SK-N-SH (cell line): ENCODE data around the gene AR. TPM values are rescaled to one million over a fixed set of nuclear protein-coding genes. Genes with fewer than 3 reads are reported as not detected.

Experiments used
- CTCF ChIA-PET: fragments of 300-600, 350-600 bp; formaldehyde crosslinking; extraction: SDS; loops from one replicate; lab custom pipeline; 2021; lab: Yijun Ruan, JAX
- POLR2A ChIA-PET: fragments of 350-600 bp; sonication (Branson Sonifier 250); formaldehyde crosslinking; extraction: SDS; loops from one replicate; lab custom pipeline; 2020; ENCODE audit warnings: antibody characterized with exemption, inconsistent platforms; lab: Yijun Ruan, JAX
- DNase-seq: peaks from one replicate; pipeline ENCODE4 v3.0.0; 2012
- H2AFZ ChIP-seq: fragments of 200-600 bp; sonication (generic); 2 replicates; pipeline ENCODE4 v1.8.1; 2016; ENCODE audit warnings: antibody characterized with exemption, mild to moderate bottlenecking, low read depth
- H3F3A ChIP-seq: fragments of 200-600 bp; sonication (generic); replicated peaks from 2 replicates; pipeline ENCODE3; 2016; ENCODE audit warnings: antibody characterized with exemption, mild to moderate bottlenecking; ENCODE audit not compliant: insufficient read depth
- H3K27ac ChIP-seq, 2 experiments: fragments of 200-500 bp in 1 of 2; fragments of 200-600 bp in 1 of 2; sonication (Bioruptor generic) in 1 of 2; sonication (generic), shearing (Covaris generic) in 1 of 2; 2 replicates each; pipeline versions ENCODE4 v1.5.1 to v1.6.1; 2014 to 2016; ENCODE audit warnings: low read depth in 2 of 2, inconsistent platforms in 1 of 2, low read length in 1 of 2, mild to moderate bottlenecking in 1 of 2, mixed read lengths in 1 of 2
- H3K27me3 ChIP-seq: fragments of 200-600 bp; sonication (generic), shearing (Covaris generic); 2 replicates; pipeline ENCODE4 v1.6.1; 2016; ENCODE audit warnings: mixed run types; ENCODE audit not compliant: insufficient read depth
- H3K36me3 ChIP-seq, 2 experiments: fragments of 200-500 bp in 1 of 2; fragments of 200-600 bp in 1 of 2; sonication (Bioruptor generic) in 1 of 2; sonication (generic) in 1 of 2; replicated peaks in 1 of 2; 2 replicates each; pipeline versions ENCODE3 to v1.5.1; 2014 to 2016; ENCODE audit warnings: low read length in 1 of 2, mild to moderate bottlenecking in 1 of 2; ENCODE audit not compliant: insufficient read depth in 2 of 2, control insufficient read depth in 1 of 2
- H3K4me1 ChIP-seq, 2 experiments: fragments of 200-500 bp in 1 of 2; fragments of 200-600 bp in 1 of 2; sonication (Bioruptor generic) in 1 of 2; sonication (generic), shearing (Covaris generic) in 1 of 2; 2 replicates each; pipeline versions ENCODE4 v1.5.1 to v1.6.1; 2014 to 2016; ENCODE audit warnings: low read depth in 1 of 2, low read length in 1 of 2, mixed run types in 1 of 2; ENCODE audit not compliant: insufficient read depth in 2 of 2, control insufficient read depth in 1 of 2
- H3K4me2 ChIP-seq: fragments of 200-600 bp; sonication (generic), shearing (Covaris generic); 2 replicates; pipeline ENCODE4 v1.6.1; 2017; ENCODE audit warnings: mixed run types
- H3K4me3 ChIP-seq, 2 experiments: fragments of 200-500 bp in 1 of 2; fragments of 200-600 bp in 1 of 2; sonication (Bioruptor generic) in 1 of 2; sonication (generic), shearing (Covaris generic) in 1 of 2; 2 replicates each; pipeline versions ENCODE4 v1.5.1 to v1.8.1; 2014 to 2016; ENCODE audit warnings: low read depth in 2 of 2, inconsistent platforms in 1 of 2, low read length in 1 of 2, mild to moderate bottlenecking in 1 of 2, mixed read lengths in 1 of 2, moderate library complexity in 1 of 2
- H3K79me2 ChIP-seq: fragments of 200-600 bp; sonication (generic); 2 replicates; pipeline ENCODE4 v1.8.1; 2017; ENCODE audit warnings: mild to moderate bottlenecking; ENCODE audit not compliant: insufficient read depth
- H3K9ac ChIP-seq: fragments of 200-600 bp; sonication (generic); 2 replicates; pipeline ENCODE4 v1.6.1; 2017; ENCODE audit warnings: mixed run types
- H3K9me2 ChIP-seq: fragments of 200-600 bp; sonication (generic); 2 replicates; pipeline ENCODE4 v1.6.1; 2017; ENCODE audit warnings: mixed run types
- H3K9me3 ChIP-seq: fragments of 200-600 bp; sonication (generic); 2 replicates; pipeline ENCODE4 v1.6.1; 2017; ENCODE audit warnings: mixed run types, mild to moderate bottlenecking, moderate library complexity
- H4K20me1 ChIP-seq: fragments of 200-600 bp; sonication (generic); 2 replicates; pipeline ENCODE4 v1.6.1; 2017; ENCODE audit warnings: mild to moderate bottlenecking, mixed run types; ENCODE audit not compliant: insufficient read depth
- ELF1 ChIP-seq: IDR thresholded peaks from 2 replicates; pipeline ENCODE4 v1.4.0; 2012
- EZH2phosphoT487 ChIP-seq: fragments of 200-600 bp; sonication (generic); IDR thresholded peaks from 2 replicates; pipeline ENCODE4 v1.6.1; 2017; ENCODE audit warnings: low read depth, mixed run types, mild to moderate bottlenecking, antibody characterized with exemption, moderate library complexity, borderline replicate concordance
- FOSL2 ChIP-seq: IDR thresholded peaks from 2 replicates; pipeline ENCODE4 v1.4.0; 2012; ENCODE audit warnings: low read depth, mild to moderate bottlenecking, moderate library complexity, borderline replicate concordance
- FOXM1 ChIP-seq: IDR thresholded peaks from 2 replicates; pipeline ENCODE4 v1.4.0; 2012; ENCODE audit warnings: low read depth, mild to moderate bottlenecking
- MEF2A ChIP-seq: IDR thresholded peaks from 2 replicates; pipeline ENCODE4 v1.4.0; 2012; ENCODE audit warnings: low read depth, borderline replicate concordance
- NFIC ChIP-seq: IDR thresholded peaks from 2 replicates; pipeline ENCODE4 v1.4.0; 2012; ENCODE audit warnings: borderline replicate concordance
- NRF1 ChIP-seq: IDR thresholded peaks from 2 replicates; pipeline ENCODE4 v1.6.1; 2012; ENCODE audit warnings: low read depth, mild to moderate bottlenecking, low read length
- POLR2AphosphoS5 ChIP-seq: IDR thresholded peaks from 2 replicates; pipeline ENCODE4 v1.6.1; 2012; ENCODE audit warnings: low read depth, low read length
- RCOR1 ChIP-seq: fragments of 150-350 bp; IDR thresholded peaks from 2 replicates; pipeline ENCODE4 v1.6.1; 2017; ENCODE audit warnings: antibody characterized with exemption, low read length
- RFX5 ChIP-seq: IDR thresholded peaks from 2 replicates; pipeline ENCODE4 v1.6.1; 2012; ENCODE audit warnings: mild to moderate bottlenecking, improper control_type of control experiment, low read length
- SIN3A ChIP-seq: IDR thresholded peaks from 2 replicates; pipeline ENCODE4 v1.6.1; 2012; ENCODE audit warnings: low read depth, mild to moderate bottlenecking, low read length, moderate library complexity, borderline replicate concordance
- SMC3 ChIP-seq: IDR thresholded peaks from 2 replicates; pipeline ENCODE4 v1.6.1; 2012; ENCODE audit warnings: low read depth, low read length, improper control_type of control experiment
- TAF1 ChIP-seq: IDR thresholded peaks from 2 replicates; pipeline ENCODE4 v1.6.1; 2012; ENCODE audit warnings: low read depth, mild to moderate bottlenecking, low read length, moderate library complexity, borderline replicate concordance
- YY1 ChIP-seq: IDR thresholded peaks from 2 replicates; pipeline ENCODE4 v1.4.0; 2012; ENCODE audit warnings: low read depth, mild to moderate bottlenecking
- WGBS: methylation state at CpG from one replicate; pipeline ENCODE4 v1.1.6; 2017; ENCODE audit warnings: low lambda C conversion rate; 5-methylcytosine and 5-hydroxymethylcytosine counted together
- polyA plus RNA-seq, 3 experiments: library from polyadenylated mRNA; depleted of rRNA; stranded (reverse); fragments of >200 nt; gene quantifications; 2 replicates each; pipeline ENCODE4 v1.2.3, GENCODE V29; 2012
- TF ChIP-seq, protein P1 (sequence below): fragments of 150-350 bp; IDR thresholded peaks from 2 replicates; pipeline ENCODE4 v1.6.1; 2017; ENCODE audit warnings: antibody characterized with exemption, low read length, low read depth, borderline replicate concordance
- TF ChIP-seq, protein P2 (sequence below): IDR thresholded peaks from 2 replicates; pipeline ENCODE4 v1.6.1; 2012; ENCODE audit warnings: mild to moderate bottlenecking, low read depth, low read length, moderate library complexity

The AR gene
- polyA plus RNA-seq, 1 of the 3 experiments (the other 2 are of a cell fraction): not detected

DNA sequence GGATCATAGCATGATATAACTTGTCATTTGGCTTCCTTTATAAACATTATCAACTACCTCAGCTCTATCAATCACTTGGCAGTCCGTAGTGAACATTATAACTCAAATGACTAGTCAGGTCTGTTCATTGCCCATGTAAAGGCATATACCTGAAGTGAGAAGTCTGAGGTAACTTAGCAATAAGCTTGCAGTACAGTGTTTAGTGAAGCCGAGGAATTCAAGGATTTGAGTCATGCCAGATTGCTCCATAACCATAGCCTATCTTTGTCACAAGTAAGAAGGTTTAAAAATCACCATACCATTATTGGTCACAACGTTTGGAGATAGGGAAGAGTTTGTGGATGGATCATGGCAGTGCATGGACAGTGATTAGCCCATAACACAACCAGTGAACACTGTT, 41.6 kb downstream of the AR start:
- WGBS: 2% methylated on average over 3 of the region's 3 CpGs
- ChIA-PET CTCF (interaction anchor here (1.0 to 1.1 kb wide), 2 partner anchors 9 to 30 kb away, joined by 3 read pairs; no protein-coding TSS in a partner anchor), POLR2A (no interaction called here)

DNA sequence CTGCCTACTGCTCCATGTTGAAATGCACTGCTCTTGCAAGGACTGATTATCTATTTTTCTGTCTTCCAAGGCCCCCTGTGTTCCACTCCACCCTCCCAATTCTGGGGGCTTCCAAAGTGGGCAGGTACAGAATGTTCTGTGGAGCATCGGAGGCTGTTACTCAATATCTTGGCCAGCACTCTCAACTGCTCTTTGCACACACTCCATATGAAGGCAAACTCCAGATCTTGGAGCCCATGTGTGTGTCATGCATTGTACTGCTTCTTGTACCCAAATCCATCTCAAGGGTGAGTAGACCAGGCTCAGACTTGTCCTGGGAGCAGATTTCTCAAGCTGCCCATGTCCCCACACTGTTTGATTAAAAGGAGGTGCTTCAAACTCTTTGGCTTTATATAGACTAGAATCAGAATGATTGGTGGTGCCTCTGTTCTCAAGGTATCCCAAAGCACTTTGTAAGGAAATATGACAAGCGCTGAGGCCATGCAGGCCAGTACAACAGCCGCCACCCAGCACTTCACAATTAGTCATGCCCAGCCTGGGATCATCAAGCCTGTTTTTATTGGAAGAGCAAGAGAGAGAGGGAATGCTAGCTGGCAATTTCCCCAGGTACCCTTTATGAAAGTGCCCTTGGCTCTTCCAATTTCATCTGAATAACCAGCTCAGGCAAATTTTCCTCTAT, 44.3 kb downstream of the AR start:
- no peaks in the 10 kb centered on the region for H3K79me2 ChIP-seq
- H3K4me3 ChIP-seq: no peak overlapping the region
- H4K20me1 ChIP-seq: no peaks in the 10 kb centered on the region
- no peak for DNase-seq
- H2AFZ ChIP-seq: no peak overlapping the region
- no peak overlapping the region for H3K9ac ChIP-seq
- no peaks in the 10 kb centered on the region for H3K4me1 ChIP-seq
- H3K9me2 ChIP-seq: no peaks in the 10 kb centered on the region
- H3F3A ChIP-seq: no peaks in the 10 kb centered on the region
- no peak overlapping the region for H3K4me2 ChIP-seq
- ChIA-PET CTCF (no interaction called here), POLR2A (no interaction called here)
- H3K27me3 ChIP-seq: peaks cover under 1% of the 10 kb centered on the region; the same call in 1 of the 2 replicates
- H3K36me3 ChIP-seq: no peaks in the 10 kb centered on the region
- H3K9me3 ChIP-seq: no peaks in the 10 kb centered on the region
- WGBS: 9% methylated on average over 3 of the region's 3 CpGs
- TF ChIP-seq POLR2AphosphoS5 (no peak), YY1 (no peak), TAF1 (no peak), FOSL2 (no peak), ELF1 (no peak)
- TF ChIP-seq, protein P1, sequence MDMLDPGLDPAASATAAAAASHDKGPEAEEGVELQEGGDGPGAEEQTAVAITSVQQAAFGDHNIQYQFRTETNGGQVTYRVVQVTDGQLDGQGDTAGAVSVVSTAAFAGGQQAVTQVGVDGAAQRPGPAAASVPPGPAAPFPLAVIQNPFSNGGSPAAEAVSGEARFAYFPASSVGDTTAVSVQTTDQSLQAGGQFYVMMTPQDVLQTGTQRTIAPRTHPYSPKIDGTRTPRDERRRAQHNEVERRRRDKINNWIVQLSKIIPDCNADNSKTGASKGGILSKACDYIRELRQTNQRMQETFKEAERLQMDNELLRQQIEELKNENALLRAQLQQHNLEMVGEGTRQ: no peak
- H3K27ac ChIP-seq: no peak overlapping the region

More for the DNA sequence above, 41.6 kb downstream of the AR start:
- Histone ChIP-seq H3K4me1 (no peaks in the 10 kb centered on the region), H3K9ac (no peak overlapping the region), H3K9me3 (no peaks in the 10 kb centered on the region), H3K9me2 (no peaks in the 10 kb centered on the region), H2AFZ (no peak overlapping the region), H3K27me3 (no peaks in the 10 kb centered on the region)
- no peak for TF ChIP-seq POLR2AphosphoS5
- no peak for TF ChIP-seq NRF1
- TF ChIP-seq EZH2phosphoT487: no peak
- TF ChIP-seq RFX5: no peak
- TF ChIP-seq TAF1: no peak
- no peak for TF ChIP-seq SIN3A
- no peak for TF ChIP-seq MEF2A
- no peak for TF ChIP-seq FOSL2
- TF ChIP-seq NFIC: no peak
- TF ChIP-seq, protein P2, sequence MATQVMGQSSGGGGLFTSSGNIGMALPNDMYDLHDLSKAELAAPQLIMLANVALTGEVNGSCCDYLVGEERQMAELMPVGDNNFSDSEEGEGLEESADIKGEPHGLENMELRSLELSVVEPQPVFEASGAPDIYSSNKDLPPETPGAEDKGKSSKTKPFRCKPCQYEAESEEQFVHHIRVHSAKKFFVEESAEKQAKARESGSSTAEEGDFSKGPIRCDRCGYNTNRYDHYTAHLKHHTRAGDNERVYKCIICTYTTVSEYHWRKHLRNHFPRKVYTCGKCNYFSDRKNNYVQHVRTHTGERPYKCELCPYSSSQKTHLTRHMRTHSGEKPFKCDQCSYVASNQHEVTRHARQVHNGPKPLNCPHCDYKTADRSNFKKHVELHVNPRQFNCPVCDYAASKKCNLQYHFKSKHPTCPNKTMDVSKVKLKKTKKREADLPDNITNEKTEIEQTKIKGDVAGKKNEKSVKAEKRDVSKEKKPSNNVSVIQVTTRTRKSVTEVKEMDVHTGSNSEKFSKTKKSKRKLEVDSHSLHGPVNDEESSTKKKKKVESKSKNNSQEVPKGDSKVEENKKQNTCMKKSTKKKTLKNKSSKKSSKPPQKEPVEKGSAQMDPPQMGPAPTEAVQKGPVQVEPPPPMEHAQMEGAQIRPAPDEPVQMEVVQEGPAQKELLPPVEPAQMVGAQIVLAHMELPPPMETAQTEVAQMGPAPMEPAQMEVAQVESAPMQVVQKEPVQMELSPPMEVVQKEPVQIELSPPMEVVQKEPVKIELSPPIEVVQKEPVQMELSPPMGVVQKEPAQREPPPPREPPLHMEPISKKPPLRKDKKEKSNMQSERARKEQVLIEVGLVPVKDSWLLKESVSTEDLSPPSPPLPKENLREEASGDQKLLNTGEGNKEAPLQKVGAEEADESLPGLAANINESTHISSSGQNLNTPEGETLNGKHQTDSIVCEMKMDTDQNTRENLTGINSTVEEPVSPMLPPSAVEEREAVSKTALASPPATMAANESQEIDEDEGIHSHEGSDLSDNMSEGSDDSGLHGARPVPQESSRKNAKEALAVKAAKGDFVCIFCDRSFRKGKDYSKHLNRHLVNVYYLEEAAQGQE: no peak
- TF ChIP-seq SMC3: no peak
- TF ChIP-seq RCOR1: no peak
- no peak for TF ChIP-seq FOXM1
- TF ChIP-seq, all 33 proteins: peak for 0
- DNase-seq: no peak
- Histone ChIP-seq H3K36me3 (no peaks in the 10 kb centered on the region), H3K79me2 (no peaks in the 10 kb centered on the region), H3K27ac (no peak overlapping the region), H3K4me3 (no peak overlapping the region), H3F3A (no peaks in the 10 kb centered on the region), H4K20me1 (no peaks in the 10 kb centered on the region), H3K4me2 (no peak overlapping the region)
